OCI-LY1 (cell line): ENCODE data around the gene ELK3.

Source experiments
- EZH2 ChIP-seq: fragments of 200-600 bp; sonication (generic), shearing (Covaris generic); IDR thresholded peaks from 2 replicates; pipeline ENCODE4 v1.8.0; 2017; ENCODE audit warnings: borderline replicate concordance, mixed run types, mild to moderate bottlenecking, antibody characterized with exemption, low read length, moderate library complexity, mixed read lengths
- TF ChIP-seq, protein P1 (sequence below): fragments of 200-600 bp; sonication (generic), shearing (Covaris generic); IDR thresholded peaks from 2 replicates; pipeline ENCODE4 v1.5.1; 2017; ENCODE audit warnings: mild to moderate bottlenecking, antibody characterized with exemption, low read length, moderate library complexity, mixed read lengths

DNA sequence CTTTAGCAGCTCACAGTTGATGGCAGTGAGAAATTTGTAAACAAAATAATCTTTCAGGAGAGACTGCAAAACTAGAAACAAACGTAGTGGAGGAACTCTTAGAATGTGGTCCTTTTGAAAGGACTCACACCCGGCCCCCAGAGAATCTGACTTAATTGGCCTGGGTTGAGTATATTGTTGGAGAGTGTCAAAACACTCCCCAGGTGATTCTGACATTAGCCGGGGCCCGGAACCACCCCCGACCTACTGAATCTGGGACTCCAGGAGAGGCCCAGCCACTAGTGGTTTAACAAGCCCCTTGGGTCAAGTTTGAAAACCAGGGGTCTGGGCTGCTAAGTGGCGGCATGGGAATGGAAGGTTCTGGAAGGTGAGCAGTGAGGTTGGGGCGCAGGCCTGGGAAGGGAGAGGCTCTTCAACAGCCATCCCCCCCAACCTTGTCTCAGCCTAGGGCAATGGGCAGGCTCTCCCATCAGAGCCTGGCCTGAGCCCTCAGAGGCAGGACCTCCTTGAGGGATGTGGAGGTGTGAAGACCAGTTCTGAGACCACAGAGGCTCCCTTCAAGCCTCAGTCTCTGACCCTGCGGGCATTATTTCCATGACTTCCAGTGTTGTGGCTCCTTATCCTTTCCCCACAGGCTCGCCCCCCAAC is 1.1 kb upstream of the ELK3 start:
- TF ChIP-seq, protein P1, sequence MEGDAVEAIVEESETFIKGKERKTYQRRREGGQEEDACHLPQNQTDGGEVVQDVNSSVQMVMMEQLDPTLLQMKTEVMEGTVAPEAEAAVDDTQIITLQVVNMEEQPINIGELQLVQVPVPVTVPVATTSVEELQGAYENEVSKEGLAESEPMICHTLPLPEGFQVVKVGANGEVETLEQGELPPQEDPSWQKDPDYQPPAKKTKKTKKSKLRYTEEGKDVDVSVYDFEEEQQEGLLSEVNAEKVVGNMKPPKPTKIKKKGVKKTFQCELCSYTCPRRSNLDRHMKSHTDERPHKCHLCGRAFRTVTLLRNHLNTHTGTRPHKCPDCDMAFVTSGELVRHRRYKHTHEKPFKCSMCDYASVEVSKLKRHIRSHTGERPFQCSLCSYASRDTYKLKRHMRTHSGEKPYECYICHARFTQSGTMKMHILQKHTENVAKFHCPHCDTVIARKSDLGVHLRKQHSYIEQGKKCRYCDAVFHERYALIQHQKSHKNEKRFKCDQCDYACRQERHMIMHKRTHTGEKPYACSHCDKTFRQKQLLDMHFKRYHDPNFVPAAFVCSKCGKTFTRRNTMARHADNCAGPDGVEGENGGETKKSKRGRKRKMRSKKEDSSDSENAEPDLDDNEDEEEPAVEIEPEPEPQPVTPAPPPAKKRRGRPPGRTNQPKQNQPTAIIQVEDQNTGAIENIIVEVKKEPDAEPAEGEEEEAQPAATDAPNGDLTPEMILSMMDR, result no peak
- no peak for TF ChIP-seq EZH2
